ENCODE data around the gene RASGEF1C.
"Not testable (repeated sequence)": the region's sequence is repeated elsewhere in the genome, so short reads cannot be mapped to it uniquely, and the experiment has no call there.

RASGEF1C gene

GRCh38 chr5:180090098-180090768 lies 118.8 kb downstream of the RASGEF1C start:
- TF ChIP-seq GATA1 (IDR thresholded peaks at IDR 0.05; ENCODE audit: low read depth, low read length) (no peak), POLR2A (IDR thresholded peaks at IDR 0.05; ENCODE audit: low read length) (no peak)
- DNase-seq = peak; percentile 80 to 84

GRCh38 chr5:180089628-180090027 lies 119.4 kb downstream of the RASGEF1C start:
- DNase-seq = not testable (repeated sequence)

GRCh38 chr5:180088561-180088960 lies 120.5 kb downstream of the RASGEF1C start:
- no peak for TF ChIP-seq GATA1 (IDR thresholded peaks at IDR 0.05; ENCODE audit: low read depth, low read length)
- TF ChIP-seq POLR2A (IDR thresholded peaks at IDR 0.05; ENCODE audit: low read length) = no peak
- no peak for DNase-seq

GRCh38 chr5:180086816-180087399 lies 122.1 kb downstream of the RASGEF1C start:
- TF ChIP-seq GATA1 (IDR thresholded peaks at IDR 0.05; ENCODE audit: low read depth, low read length) (no peak), POLR2A (IDR thresholded peaks at IDR 0.05; ENCODE audit: low read length) (no peak)
- DNase-seq = peak; percentile 31 to 60

- DNase-seq = peak; percentile 56 to 86
- TF ChIP-seq GATA1 (IDR thresholded peaks at IDR 0.05; ENCODE audit: low read depth, low read length) = no peak
- peak; percentile 29 for TF ChIP-seq POLR2A (IDR thresholded peaks at IDR 0.05; ENCODE audit: low read length)
These were observed 123.2 kb downstream of the RASGEF1C start for GRCh38 chr5:180085837-180086236.

- DNase-seq = peak; percentile 57 to 86
- TF ChIP-seq POLR2A (IDR thresholded peaks at IDR 0.05; ENCODE audit: low read length) (peak; percentile 57), GATA1 (IDR thresholded peaks at IDR 0.05; ENCODE audit: low read depth, low read length) (no peak)
These were observed 124.1 kb downstream of the RASGEF1C start for GRCh38 chr5:180084638-180085561.

- DNase-seq = no peak
- no peak for TF ChIP-seq GATA1 (IDR thresholded peaks at IDR 0.05; ENCODE audit: low read depth, low read length)
- no peak for TF ChIP-seq POLR2A (IDR thresholded peaks at IDR 0.05; ENCODE audit: low read length)
These were observed 125.4 kb downstream of the RASGEF1C start for GRCh38 chr5:180083529-180084060.

- TF ChIP-seq POLR2A (IDR thresholded peaks at IDR 0.05; ENCODE audit: low read length) (no peak), GATA1 (IDR thresholded peaks at IDR 0.05; ENCODE audit: low read depth, low read length) (no peak)
- no peak for DNase-seq
These were observed 126.2 kb downstream of the RASGEF1C start for GRCh38 chr5:180082633-180083420.

GRCh38 chr5:180081481-180081880 lies 127.5 kb downstream of the RASGEF1C start:
- no peak for DNase-seq
- no peak for TF ChIP-seq GATA1 (IDR thresholded peaks at IDR 0.05; ENCODE audit: low read depth, low read length)
- no peak for TF ChIP-seq POLR2A (IDR thresholded peaks at IDR 0.05; ENCODE audit: low read length)

- DNase-seq = peak in 1 of 2 experiments; percentile 21
- no peak for TF ChIP-seq GATA1 (IDR thresholded peaks at IDR 0.05; ENCODE audit: low read depth, low read length)
- TF ChIP-seq POLR2A (IDR thresholded peaks at IDR 0.05; ENCODE audit: low read length) = no peak
These were observed 128.3 kb downstream of the RASGEF1C start for GRCh38 chr5:180080486-180081280.

GRCh38 chr5:180079702-180080466 lies 129.1 kb downstream of the RASGEF1C start:
- no peak for DNase-seq
- TF ChIP-seq GATA1 (IDR thresholded peaks at IDR 0.05; ENCODE audit: low read depth, low read length) (no peak), POLR2A (IDR thresholded peaks at IDR 0.05; ENCODE audit: low read length) (no peak)

- TF ChIP-seq GATA1 (IDR thresholded peaks at IDR 0.05; ENCODE audit: low read depth, low read length) = no peak
- TF ChIP-seq POLR2A (IDR thresholded peaks at IDR 0.05; ENCODE audit: low read length) = no peak
- no peak for DNase-seq
These were observed 130.7 kb downstream of the RASGEF1C start for GRCh38 chr5:180078348-180078747.

Measured in erythroblast (primary cell).